BE2C (cell line): ENCODE results near the gene AFTPH.

Experiments used
- DNase-seq: peaks from one replicate; pipeline ENCODE4 v3.0.0-alpha.2; 2020
- H3K27me3 ChIP-seq: fragments of 250-450 bp; sonication (Bioruptor Pico); 2 replicates; pipeline ENCODE4 v1.5.1; 2020; ENCODE audit warnings: mild to moderate bottlenecking
- H3K36me3 ChIP-seq: fragments of 250-450 bp; sonication (Bioruptor Pico); 2 replicates; pipeline ENCODE4 v1.5.1; 2020; ENCODE audit warnings: mild to moderate bottlenecking
- H3K4me1 ChIP-seq: fragments of 250-450 bp; sonication (Bioruptor Pico); 2 replicates; pipeline ENCODE4 v1.5.1; 2020
- H3K4me3 ChIP-seq: 2 replicates; pipeline ENCODE4 v1.5.1; 2011; ENCODE audit warnings: low read depth, low read length
- H3K9me3 ChIP-seq: fragments of 250-450 bp; sonication (Bioruptor Pico); 2 replicates; pipeline ENCODE4 v1.5.1; 2020
- CTCF ChIP-seq: IDR thresholded peaks from 2 replicates; pipeline ENCODE4 v1.5.1; 2012; ENCODE audit warnings: mild to moderate bottlenecking, low read depth, low read length

The AFTPH gene

DNA sequence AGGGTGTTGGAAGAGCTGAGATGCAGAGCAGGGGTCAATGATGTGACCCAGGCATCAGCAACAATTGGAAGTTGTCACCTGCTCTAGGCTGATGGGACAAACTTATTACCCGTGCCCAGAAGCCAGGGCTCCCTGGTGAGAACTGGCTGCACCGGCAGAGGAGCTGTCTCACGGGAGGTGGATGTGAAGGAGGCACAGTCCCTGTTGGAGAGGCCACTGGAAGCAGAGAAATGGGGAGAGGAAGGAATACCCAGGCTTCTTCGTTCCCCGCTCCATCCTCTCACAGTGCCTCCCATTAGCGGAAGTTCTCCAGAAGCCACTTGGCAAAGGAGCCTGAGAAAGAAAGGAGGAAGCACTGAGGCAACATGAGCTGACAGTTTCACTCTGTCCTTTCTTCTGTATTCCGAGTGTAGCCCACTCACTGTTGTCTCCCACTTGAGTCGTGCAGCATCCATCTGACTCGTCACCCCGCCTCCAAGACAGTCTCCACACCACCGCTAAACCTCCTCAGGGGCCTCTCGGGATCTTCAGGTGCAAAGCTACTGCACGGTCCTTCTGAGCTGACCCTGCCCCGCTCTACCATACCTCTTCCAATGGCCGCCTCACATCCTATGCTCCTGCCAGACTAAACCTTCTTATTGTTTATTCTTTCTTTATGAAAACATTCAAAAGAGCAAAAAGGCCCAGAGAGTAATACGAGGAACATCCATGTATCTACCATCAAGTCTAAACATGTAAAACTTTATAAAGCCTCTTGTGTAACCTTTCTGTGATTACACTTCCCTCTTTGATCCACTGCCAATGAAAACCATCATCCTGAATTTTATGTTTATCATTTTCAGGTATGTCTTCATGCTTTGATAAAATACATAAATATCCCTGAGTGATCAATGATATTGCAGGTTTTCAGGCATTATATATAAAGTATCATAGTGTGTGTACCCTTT is 19.1 kb upstream of the AFTPH start:
- no peak overlapping the region for H3K4me3 ChIP-seq
- no peak for TF ChIP-seq CTCF
- DNase-seq = no peak
- no peaks in the 10 kb centered on the region for H3K4me1 ChIP-seq
- no peaks in the 10 kb centered on the region for H3K36me3 ChIP-seq
- H3K27me3 ChIP-seq = no peaks in the 10 kb centered on the region
- no peaks in the 10 kb centered on the region for H3K9me3 ChIP-seq

DNA sequence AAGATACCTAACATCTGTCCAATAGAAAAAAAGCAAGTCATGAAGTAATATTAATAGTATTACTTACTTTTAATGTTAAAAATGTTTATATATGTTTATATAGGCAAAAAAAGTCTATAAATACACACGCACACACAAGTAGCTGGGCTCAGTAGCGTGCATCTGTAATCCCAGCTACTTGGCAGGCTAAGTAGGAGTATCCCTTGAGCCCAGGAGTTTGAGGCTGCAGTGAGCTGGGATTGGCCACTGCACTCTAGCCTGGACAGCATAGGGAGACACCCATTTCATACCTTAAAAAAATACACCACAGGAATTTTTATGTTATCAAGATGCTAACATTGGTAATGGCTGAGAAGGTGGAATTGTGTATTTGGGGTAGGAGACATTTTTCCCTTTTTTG is 17.4 kb upstream of the AFTPH start:
- no peaks in the 10 kb centered on the region for H3K36me3 ChIP-seq
- H3K4me3 ChIP-seq = no peak overlapping the region
- H3K27me3 ChIP-seq = no peaks in the 10 kb centered on the region
- no peaks in the 10 kb centered on the region for H3K4me1 ChIP-seq
- no peak for DNase-seq
- no peak for TF ChIP-seq CTCF
- no peaks in the 10 kb centered on the region for H3K9me3 ChIP-seq

DNA sequence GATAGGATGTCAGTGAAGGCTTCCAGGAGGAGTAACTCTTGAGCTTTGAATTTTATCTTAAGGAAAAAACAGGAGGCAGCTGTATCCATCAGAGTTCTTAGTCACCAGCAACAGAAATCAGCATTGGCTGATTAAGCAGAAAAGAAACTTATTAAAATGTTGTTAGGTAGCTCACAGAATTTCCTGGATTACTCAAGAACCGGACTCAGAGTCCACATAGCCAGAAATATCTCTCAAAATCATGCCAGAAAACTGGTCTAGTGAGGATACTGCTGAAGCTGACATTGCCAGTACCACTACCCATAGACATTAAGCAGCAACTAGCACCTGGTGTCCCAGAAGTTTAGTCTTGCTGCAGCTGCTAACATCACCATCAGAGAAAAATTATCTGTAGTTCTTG is 10.1 kb upstream of the AFTPH start:
- no peak for DNase-seq
- Histone ChIP-seq H3K4me3 (no peak overlapping the region), H3K9me3 (no peaks in the 10 kb centered on the region), H3K4me1 (no peaks in the 10 kb centered on the region; the same call in 1 of the 2 replicates), H3K27me3 (no peaks in the 10 kb centered on the region), H3K36me3 (no peaks in the 10 kb centered on the region)
- TF ChIP-seq CTCF = no peak

- no peak for DNase-seq
- H3K9me3 ChIP-seq = no peaks in the 10 kb centered on the region
- H3K4me3 ChIP-seq = no peak overlapping the region
- H3K36me3 ChIP-seq = no peaks in the 10 kb centered on the region
- H3K27me3 ChIP-seq = no peaks in the 10 kb centered on the region
- no peaks in the 10 kb centered on the region; the same call in 1 of the 2 replicates for H3K4me1 ChIP-seq
- no peak for TF ChIP-seq CTCF
Measured at GRCh38 chr2:64515086-64515485, 9.0 kb upstream of the AFTPH start.

GRCh38 chr2:64516651-64517510 is 7.2 kb upstream of the AFTPH start:
- H3K36me3 ChIP-seq = no peaks in the 10 kb centered on the region
- H3K4me1 ChIP-seq = no peaks in the 10 kb centered on the region; the same call in 1 of the 2 replicates
- H3K4me3 ChIP-seq = no peak overlapping the region
- TF ChIP-seq CTCF = no peak
- H3K9me3 ChIP-seq = no peaks in the 10 kb centered on the region
- H3K27me3 ChIP-seq = no peaks in the 10 kb centered on the region
- DNase-seq = no peak
